ENCODE data around the gene LTB4R. TPM values are rescaled to one million over a fixed set of nuclear protein-coding genes. Genes with fewer than 3 reads are reported as not detected.

LTB4R gene
- total and polyA plus RNA-seq, 8 donors, result 1.9 to 15.5 (median 2.6) TPM

DNA sequence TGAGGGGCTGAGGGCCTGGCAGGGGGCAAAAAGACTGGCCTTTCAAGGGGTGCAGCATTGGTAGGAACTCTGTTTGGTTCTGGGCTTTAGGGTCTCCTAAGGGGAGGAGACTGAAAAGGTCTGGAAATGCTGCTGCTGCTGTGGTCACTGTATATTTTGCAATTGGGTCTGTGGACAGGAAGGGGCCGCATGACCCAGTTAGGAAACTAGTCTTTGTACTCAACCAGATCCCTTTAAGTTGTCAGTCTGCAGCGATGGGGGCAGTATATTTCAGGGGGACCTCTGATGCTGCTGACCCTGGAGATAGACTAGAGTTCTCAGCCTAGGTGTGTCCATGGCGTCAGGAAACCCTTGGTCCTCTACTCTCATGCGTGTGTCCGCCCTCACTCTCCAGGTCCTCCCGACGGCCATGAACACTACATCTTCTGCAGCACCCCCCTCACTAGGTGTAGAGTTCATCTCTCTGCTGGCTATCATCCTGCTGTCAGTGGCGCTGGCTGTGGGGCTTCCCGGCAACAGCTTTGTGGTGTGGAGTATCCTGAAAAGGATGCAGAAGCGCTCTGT is 4.0 kb downstream of the LTB4R start:
- intact Hi-C loops (cut with DNase I), result no loop called here
- no peaks in the 10 kb centered on the region for H3K27me3 ChIP-seq
- DNase-seq, result no peak
- FAIRE-seq, result no peak
- ATAC-seq, result no peak
- no peaks in the 10 kb centered on the region for H3K36me3 ChIP-seq
- peaks cover 3 to 7% (median 6%) of the 10 kb centered on the region in 3 donors for H3K4me1 ChIP-seq
- 85 to 86% methylated on average over 10 of the region's 10 CpGs for WGBS, 2 donors
- no peaks in the 10 kb centered on the region for H3K9me3 ChIP-seq
- TF ChIP-seq, protein P1, sequence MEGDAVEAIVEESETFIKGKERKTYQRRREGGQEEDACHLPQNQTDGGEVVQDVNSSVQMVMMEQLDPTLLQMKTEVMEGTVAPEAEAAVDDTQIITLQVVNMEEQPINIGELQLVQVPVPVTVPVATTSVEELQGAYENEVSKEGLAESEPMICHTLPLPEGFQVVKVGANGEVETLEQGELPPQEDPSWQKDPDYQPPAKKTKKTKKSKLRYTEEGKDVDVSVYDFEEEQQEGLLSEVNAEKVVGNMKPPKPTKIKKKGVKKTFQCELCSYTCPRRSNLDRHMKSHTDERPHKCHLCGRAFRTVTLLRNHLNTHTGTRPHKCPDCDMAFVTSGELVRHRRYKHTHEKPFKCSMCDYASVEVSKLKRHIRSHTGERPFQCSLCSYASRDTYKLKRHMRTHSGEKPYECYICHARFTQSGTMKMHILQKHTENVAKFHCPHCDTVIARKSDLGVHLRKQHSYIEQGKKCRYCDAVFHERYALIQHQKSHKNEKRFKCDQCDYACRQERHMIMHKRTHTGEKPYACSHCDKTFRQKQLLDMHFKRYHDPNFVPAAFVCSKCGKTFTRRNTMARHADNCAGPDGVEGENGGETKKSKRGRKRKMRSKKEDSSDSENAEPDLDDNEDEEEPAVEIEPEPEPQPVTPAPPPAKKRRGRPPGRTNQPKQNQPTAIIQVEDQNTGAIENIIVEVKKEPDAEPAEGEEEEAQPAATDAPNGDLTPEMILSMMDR (IDR thresholded peaks at IDR 0.05), result no peak
- H3K27ac ChIP-seq, result no peak overlapping the region
- no peak overlapping the region for H3K4me3 ChIP-seq

DNA sequence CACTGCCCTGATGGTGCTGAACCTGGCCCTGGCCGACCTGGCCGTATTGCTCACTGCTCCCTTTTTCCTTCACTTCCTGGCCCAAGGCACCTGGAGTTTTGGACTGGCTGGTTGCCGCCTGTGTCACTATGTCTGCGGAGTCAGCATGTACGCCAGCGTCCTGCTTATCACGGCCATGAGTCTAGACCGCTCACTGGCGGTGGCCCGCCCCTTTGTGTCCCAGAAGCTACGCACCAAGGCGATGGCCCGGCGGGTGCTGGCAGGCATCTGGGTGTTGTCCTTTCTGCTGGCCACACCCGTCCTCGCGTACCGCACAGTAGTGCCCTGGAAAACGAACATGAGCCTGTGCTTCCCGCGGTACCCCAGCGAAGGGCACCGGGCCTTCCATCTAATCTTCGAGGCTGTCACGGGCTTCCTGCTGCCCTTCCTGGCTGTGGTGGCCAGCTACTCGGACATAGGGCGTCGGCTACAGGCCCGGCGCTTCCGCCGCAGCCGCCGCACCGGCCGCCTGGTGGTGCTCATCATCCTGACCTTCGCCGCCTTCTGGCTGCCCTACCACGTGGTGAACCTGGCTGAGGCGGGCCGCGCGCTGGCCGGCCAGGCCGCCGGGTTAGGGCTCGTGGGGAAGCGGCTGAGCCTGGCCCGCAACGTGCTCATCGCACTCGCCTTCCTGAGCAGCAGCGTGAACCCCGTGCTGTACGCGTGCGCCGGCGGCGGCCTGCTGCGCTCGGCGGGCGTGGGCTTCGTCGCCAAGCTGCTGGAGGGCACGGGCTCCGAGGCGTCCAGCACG is 4.7 kb downstream of the LTB4R start:
- no peaks in the 10 kb centered on the region for H3K27me3 ChIP-seq
- no peak for FAIRE-seq
- no peak overlapping the region for H3K4me3 ChIP-seq
- H3K36me3 ChIP-seq, result no peaks in the 10 kb centered on the region
- no peak overlapping the region for H3K27ac ChIP-seq
- ATAC-seq, result peak; percentile 11 to 58 (median 44)
- WGBS, 2 donors, result 35 to 36% methylated on average over 66 to 70 of the region's 70 CpGs
- TF ChIP-seq, protein P1 (IDR thresholded peaks at IDR 0.05), result no peak
- DNase-seq, result peak in 1 of 6 donors; percentile 70
- peaks cover 0 to 4% (median 0%) of the 10 kb centered on the region in 3 donors for H3K4me1 ChIP-seq
- intact Hi-C loops (cut with DNase I), result no loop called here
- no peaks in the 10 kb centered on the region for H3K9me3 ChIP-seq

DNA sequence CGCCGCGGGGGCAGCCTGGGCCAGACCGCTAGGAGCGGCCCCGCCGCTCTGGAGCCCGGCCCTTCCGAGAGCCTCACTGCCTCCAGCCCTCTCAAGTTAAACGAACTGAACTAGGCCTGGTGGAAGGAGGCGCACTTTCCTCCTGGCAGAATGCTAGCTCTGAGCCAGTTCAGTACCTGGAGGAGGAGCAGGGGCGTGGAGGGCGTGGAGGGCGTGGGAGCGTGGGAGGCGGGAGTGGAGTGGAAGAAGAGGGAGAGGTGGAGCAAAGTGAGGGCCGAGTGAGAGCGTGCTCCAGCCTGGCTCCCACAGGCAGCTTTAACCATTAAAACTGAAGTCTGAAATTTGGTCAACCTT is 5.3 kb downstream of the LTB4R start:
- Histone ChIP-seq H3K4me1 (peaks cover 0 to 4% (median 0%) of the 10 kb centered on the region in 3 donors), H3K9me3 (no peaks in the 10 kb centered on the region), H3K27ac (no peak overlapping the region), H3K27me3 (no peaks in the 10 kb centered on the region), H3K4me3 (no peak overlapping the region), H3K36me3 (no peaks in the 10 kb centered on the region)
- DNase-seq, result no peak
- no peak for FAIRE-seq
- intact Hi-C loops (cut with DNase I), result no loop called here
- 62 to 65% methylated on average over 16 to 18 of the region's 18 CpGs for WGBS, 2 donors
- no peak for ATAC-seq
- TF ChIP-seq, protein P1 (IDR thresholded peaks at IDR 0.05), result no peak

DNA sequence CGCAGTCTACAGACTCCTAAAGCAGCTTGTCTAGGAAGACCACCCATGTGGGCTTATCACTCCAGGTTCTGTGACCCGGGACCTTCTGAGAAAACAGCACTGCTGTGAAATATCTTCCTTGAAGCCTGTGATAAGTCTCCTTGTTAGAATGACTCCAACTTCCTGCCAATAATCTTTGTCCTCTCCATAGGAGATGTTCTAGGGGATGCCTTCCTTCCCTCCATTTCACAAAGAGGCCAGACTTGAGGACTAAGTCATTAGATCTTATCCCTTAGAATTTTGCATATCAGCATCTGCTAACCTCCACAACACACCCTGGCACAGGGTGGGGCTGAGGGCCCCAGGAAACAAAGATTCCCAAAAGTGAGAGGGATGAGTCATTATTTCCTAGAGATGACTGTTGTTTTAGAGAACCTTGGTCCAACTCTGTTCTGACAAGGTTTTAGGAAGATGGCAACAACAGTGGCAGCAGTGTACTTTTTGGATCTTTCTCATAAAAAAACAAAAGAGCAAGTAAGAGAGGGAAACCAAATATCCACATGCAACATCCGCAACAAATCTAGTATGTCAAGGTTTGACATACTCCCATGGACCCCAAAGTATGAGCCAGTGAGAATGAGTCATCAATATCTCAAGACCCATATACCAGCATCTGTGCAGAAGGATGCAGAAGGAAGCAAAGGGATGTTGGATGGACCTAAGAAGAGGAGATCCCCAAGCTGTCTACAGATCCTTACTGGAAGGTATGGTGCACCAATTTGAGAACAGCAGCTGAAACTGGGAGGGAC is 6.0 kb downstream of the LTB4R start:
- H3K27me3 ChIP-seq, result no peaks in the 10 kb centered on the region
- FAIRE-seq (no peak), ATAC-seq (no peak), DNase-seq (no peak)
- intact Hi-C loops (cut with DNase I), result no loop called here
- no peaks in the 10 kb centered on the region for H3K36me3 ChIP-seq
- TF ChIP-seq, protein P1 (IDR thresholded peaks at IDR 0.05), result no peak
- no peak overlapping the region for H3K27ac ChIP-seq
- 78 to 92% methylated on average over 3 of the region's 3 CpGs for WGBS, 2 donors
- H3K4me1 ChIP-seq, result no peaks in the 10 kb centered on the region
- no peak overlapping the region for H3K4me3 ChIP-seq
- H3K9me3 ChIP-seq, result no peaks in the 10 kb centered on the region

All from pancreas (tissue), 10 donors.